SK-N-MC (cell line): Measurements from ENCODE around the gene NDOR1.

Experiments
- DNase-seq: peaks from one replicate; pipeline ENCODE4 v3.0.0-alpha.2; 2011; ENCODE audit warnings: low read depth, low spot score
- H3K27ac ChIP-seq: fragments of 200-600 bp; sonication (generic); 2 replicates; pipeline ENCODE4 v1.5.1; 2016; ENCODE audit warnings: mixed run types
- H3K36me3 ChIP-seq: fragments of 200-600 bp; sonication (generic); 2 replicates; pipeline ENCODE4 v1.6.1; 2017; ENCODE audit warnings: antibody characterized with exemption, low read length, mixed read lengths; ENCODE audit not compliant: insufficient read depth
- H3K4me3 ChIP-seq: fragments of 200-600 bp; sonication (generic); 2 replicates; pipeline ENCODE4 v1.5.1; 2016
- H3K9ac ChIP-seq: fragments of 200-600 bp; sonication (generic); 2 replicates; pipeline ENCODE4 v1.8.0; 2017; ENCODE audit warnings: mixed run types, mixed read lengths; ENCODE audit not compliant: insufficient read length
- H3K9me3 ChIP-seq: fragments of 200-600 bp; sonication (generic); 2 replicates; pipeline ENCODE4 v1.6.1; 2017; ENCODE audit warnings: low read depth, mild to moderate bottlenecking, antibody characterized with exemption, low read length, moderate library complexity, mixed read lengths
- EZH2 ChIP-seq: fragments of 200-600 bp; sonication (generic); IDR thresholded peaks from one replicate; pipeline ENCODE4 v1.6.1; 2017; ENCODE audit warnings: antibody characterized with exemption
- FOXP2 ChIP-seq: optimal IDR thresholded peaks from 2 replicates; pipeline ENCODE3; 2011; ENCODE audit warnings: mild to moderate bottlenecking, moderate library complexity; ENCODE audit not compliant: insufficient read depth; ENCODE audit errors: extremely low read length, control extremely low read depth
- POLR2AphosphoS5 ChIP-seq: IDR thresholded peaks from 2 replicates; pipeline ENCODE4 v1.6.1; 2012; ENCODE audit warnings: mild to moderate bottlenecking, low read depth, low read length, borderline replicate concordance

The NDOR1 gene

DNA sequence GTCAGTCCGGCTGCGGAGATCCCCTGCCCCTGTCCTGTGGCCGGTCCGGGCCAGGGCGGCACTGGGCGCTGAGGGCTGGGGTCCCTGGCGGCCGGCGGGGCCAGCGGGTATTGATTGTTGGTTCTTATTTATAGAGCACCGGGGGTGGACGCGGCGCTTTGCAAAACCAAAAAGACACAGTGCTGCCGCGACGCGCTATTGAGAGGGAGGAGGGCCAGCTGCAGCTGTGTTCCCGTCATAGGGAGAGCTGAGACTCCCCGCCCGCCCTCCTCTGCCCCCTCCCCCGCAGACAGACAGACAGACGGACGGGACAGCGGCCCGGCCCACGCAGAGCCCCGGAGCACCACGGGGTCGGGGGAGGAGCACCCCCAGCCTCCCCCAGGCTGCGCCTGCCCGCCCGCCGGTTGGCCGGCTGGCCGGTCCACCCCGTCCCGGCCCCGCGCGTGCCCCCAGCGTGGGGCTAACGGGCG lies 38.2 kb upstream of the NDOR1 start:
- DNase-seq: no peak
- no peaks in the 10 kb centered on the region for H3K9me3 ChIP-seq
- TF ChIP-seq POLR2AphosphoS5: no peak
- TF ChIP-seq FOXP2: no peak
- TF ChIP-seq EZH2: no peak
- no peaks in the 10 kb centered on the region for H3K36me3 ChIP-seq
- no peak overlapping the region for H3K27ac ChIP-seq
- H3K4me3 ChIP-seq: no peak overlapping the region
- H3K9ac ChIP-seq: no peak overlapping the region

GRCh38 chr9:137167747-137168572 lies 37.5 kb upstream of the NDOR1 start:
- H3K9ac ChIP-seq: no peak overlapping the region
- H3K27ac ChIP-seq: no peak overlapping the region
- H3K9me3 ChIP-seq: no peaks in the 10 kb centered on the region
- TF ChIP-seq FOXP2 (no peak), EZH2 (no peak), POLR2AphosphoS5 (no peak)
- H3K4me3 ChIP-seq: no peak overlapping the region
- no peak for DNase-seq
- H3K36me3 ChIP-seq: no peaks in the 10 kb centered on the region

- no peak overlapping the region for H3K9ac ChIP-seq
- H3K36me3 ChIP-seq: no peaks in the 10 kb centered on the region
- no peak for DNase-seq
- no peak overlapping the region; the same call in 1 of the 2 replicates for H3K4me3 ChIP-seq
- TF ChIP-seq FOXP2: no peak
- no peak for TF ChIP-seq POLR2AphosphoS5
- TF ChIP-seq EZH2: no peak
- no peak overlapping the region for H3K27ac ChIP-seq
- no peaks in the 10 kb centered on the region for H3K9me3 ChIP-seq
These were observed 37.0 kb upstream of the NDOR1 start for GRCh38 chr9:137168573-137168903.

DNA sequence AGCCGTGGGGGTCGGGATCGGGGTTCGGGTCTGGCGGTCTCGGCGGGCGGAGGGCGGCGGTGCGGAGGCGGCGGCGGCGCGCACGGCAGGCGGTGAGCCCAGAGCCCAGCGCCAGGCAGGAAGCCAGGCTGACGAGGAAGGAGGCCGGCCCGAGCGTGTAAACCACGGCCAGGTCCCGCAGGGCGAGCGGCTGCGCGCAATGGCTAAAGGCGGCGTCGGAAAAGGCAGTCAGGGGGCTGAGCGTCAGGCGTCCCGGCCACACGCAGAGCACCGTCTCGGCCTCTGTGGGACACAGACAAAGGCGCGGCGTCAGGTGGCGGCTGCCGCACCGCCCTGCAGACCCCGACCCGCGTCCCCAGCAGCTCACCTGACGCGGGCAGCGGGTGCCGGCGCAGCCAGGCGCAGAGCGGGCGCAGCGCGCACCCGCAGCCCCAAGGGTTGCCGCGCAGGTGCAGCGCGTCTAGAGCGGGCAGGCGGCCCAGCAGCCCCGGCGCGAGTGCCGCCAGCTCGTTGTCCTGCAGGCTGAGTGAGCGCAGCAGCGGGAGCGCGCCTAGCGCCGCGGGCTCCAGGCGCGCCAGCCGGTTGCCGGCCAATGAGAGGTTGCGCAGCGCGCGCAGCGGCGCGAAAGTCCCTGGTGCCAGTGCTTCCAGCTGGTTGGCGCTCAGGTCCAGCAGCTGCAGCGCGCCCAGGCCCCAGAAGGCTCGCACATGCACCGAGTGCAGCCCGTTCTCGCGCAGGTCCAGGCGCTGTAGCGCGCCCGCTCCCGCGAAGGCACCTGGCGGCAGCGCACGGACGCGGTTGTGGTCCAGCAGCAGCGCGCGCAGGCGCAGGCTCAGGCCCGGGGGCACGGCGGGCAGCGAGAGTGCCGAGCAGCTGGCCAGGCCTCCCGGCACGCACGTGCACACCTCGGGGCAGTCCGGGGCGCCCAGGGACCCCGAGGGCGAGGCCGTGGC lies 36.3 kb upstream of the NDOR1 start:
- no peak for DNase-seq
- Histone ChIP-seq H3K4me3 (peak overlapping the region; percentile 22; the same call in 1 of the 2 replicates), H3K9me3 (no peaks in the 10 kb centered on the region), H3K36me3 (no peaks in the 10 kb centered on the region), H3K27ac (no peak overlapping the region), H3K9ac (no peak overlapping the region)
- TF ChIP-seq FOXP2: no peak
- no peak for TF ChIP-seq POLR2AphosphoS5
- peak; percentile 62 for TF ChIP-seq EZH2

DNA sequence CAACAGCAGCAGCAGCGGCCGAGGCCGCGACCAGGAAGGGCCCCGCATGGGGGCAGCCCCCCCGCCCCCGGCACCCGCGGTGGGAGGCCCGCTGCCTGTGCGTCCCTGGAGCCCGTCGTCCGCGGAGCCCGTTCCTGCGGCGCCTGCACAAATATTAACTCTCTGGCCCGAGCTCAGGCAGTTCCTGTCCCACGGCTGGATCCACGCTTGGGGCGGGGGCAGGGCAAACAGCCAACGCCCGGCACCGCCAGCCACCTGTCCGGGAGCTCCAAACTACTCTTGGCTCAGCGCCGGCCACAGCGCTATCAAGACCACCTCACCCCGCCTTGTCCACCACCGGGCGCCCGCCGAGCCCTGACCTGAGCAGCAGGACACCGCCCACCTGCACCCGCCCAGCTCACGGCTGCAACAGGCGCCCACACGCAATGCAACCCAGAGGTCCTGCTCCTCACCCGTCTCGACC lies 35.6 kb upstream of the NDOR1 start, which contains the start of gene LRRC26:
Gene LRRC26, minus strand, starts transcription at position 156 of the 463 bp plus-strand sequence. Its CDS starts 108 bp downstream, at position 48.
- no peak within 1 kb of the TSS for H3K9ac ChIP-seq
- peak within 1 kb of the TSS; percentile 22; the same call in 1 of the 2 replicates for H3K4me3 ChIP-seq
- no peaks in the 10 kb centered on the region for H3K9me3 ChIP-seq
- H3K27ac ChIP-seq: no peak within 1 kb of the TSS
- no peak for DNase-seq
- H3K36me3 ChIP-seq: no peaks in the 10 kb centered on the region
- TF ChIP-seq FOXP2: no peak
- no peak for TF ChIP-seq EZH2
- TF ChIP-seq POLR2AphosphoS5: no peak

GRCh38 chr9:137170486-137171148 lies 34.9 kb upstream of the NDOR1 start:
- no peak overlapping the region for H3K27ac ChIP-seq
- TF ChIP-seq FOXP2 (no peak), POLR2AphosphoS5 (no peak), EZH2 (no peak)
- H3K9ac ChIP-seq: no peak overlapping the region
- H3K9me3 ChIP-seq: no peaks in the 10 kb centered on the region
- no peak for DNase-seq
- no peak overlapping the region for H3K4me3 ChIP-seq
- H3K36me3 ChIP-seq: no peaks in the 10 kb centered on the region

GRCh38 chr9:137171149-137171900 lies 34.2 kb upstream of the NDOR1 start:
- no peak overlapping the region for H3K9ac ChIP-seq
- no peak for TF ChIP-seq EZH2
- no peak for TF ChIP-seq POLR2AphosphoS5

More at GRCh38 chr9:137171149-137171900, 34.2 kb upstream of the NDOR1 start:
- H3K9me3 ChIP-seq: no peaks in the 10 kb centered on the region
- H3K4me3 ChIP-seq: no peak overlapping the region
- H3K27ac ChIP-seq: no peak overlapping the region
- no peaks in the 10 kb centered on the region for H3K36me3 ChIP-seq
- DNase-seq: no peak
